Measurements from ENCODE around the gene CEACAM5. TPM values are rescaled to one million over a fixed set of nuclear protein-coding genes. Genes with fewer than 3 reads are reported as not detected.

Gene CEACAM5
- total RNA-seq, 1 donor from 2014 or later, result not detected

DNA sequence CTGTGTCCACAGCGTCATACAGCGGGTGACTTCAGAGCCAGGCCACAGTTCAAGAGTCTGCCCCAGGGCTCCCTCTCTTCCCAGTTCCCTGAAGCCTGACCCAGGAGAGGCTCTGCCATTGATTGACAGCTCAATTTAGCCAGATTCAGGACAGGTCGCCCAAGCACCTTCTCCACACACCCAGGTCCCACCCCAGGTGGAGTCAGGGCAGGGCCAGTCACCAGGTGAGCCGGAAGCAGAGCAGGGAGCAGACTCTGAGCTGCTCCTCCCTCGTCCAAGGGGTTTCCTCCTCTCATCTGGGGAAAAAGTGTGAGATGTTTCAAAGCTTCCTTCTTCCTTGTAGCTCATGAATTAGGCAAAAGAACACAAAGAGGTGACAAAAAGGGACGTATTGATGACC lies 26.0 kb upstream of the CEACAM5 start:
- Mint-ChIP-seq H3K4me3 (ENCODE audit: unreplicated experiment) (no peak overlapping the region), H3K4me1 (ENCODE audit: low read depth, unreplicated experiment) (no peaks in the 10 kb centered on the region), H3K9me3 (ENCODE audit: unreplicated experiment) (peaks cover 2% of the 10 kb centered on the region), H3K36me3 (ENCODE audit: unreplicated experiment) (peaks cover 5% of the 10 kb centered on the region), H3K27me3 (ENCODE audit: unreplicated experiment) (peaks cover 4% of the 10 kb centered on the region), H3K27ac (ENCODE audit: unreplicated experiment) (no peak overlapping the region)
- no peak for DNase-seq
- TF ChIP-seq, protein P1, sequence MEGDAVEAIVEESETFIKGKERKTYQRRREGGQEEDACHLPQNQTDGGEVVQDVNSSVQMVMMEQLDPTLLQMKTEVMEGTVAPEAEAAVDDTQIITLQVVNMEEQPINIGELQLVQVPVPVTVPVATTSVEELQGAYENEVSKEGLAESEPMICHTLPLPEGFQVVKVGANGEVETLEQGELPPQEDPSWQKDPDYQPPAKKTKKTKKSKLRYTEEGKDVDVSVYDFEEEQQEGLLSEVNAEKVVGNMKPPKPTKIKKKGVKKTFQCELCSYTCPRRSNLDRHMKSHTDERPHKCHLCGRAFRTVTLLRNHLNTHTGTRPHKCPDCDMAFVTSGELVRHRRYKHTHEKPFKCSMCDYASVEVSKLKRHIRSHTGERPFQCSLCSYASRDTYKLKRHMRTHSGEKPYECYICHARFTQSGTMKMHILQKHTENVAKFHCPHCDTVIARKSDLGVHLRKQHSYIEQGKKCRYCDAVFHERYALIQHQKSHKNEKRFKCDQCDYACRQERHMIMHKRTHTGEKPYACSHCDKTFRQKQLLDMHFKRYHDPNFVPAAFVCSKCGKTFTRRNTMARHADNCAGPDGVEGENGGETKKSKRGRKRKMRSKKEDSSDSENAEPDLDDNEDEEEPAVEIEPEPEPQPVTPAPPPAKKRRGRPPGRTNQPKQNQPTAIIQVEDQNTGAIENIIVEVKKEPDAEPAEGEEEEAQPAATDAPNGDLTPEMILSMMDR (IDR thresholded peaks at IDR 0.05; ENCODE audit: partially characterized antibody, unreplicated experiment), result no peak

DNA sequence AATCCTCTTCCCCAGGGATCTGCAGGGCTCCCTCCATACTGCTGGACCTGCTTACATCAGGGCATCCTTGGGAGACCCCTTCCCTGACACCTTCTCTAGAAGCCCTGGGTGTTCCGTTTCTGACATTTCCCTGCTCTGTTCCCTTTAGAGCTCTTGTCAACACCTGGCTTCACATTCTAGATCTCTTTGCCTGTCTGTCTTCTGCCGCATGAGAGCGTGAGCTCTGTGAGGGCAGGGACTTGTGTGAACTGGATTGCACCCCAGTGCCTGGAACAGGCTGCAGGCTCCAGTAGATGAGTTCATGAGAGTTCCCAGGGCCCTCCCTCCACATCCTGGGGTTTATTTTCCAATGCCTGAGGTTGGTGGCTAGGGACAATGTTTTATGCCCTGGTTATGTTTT lies 21.0 kb upstream of the CEACAM5 start:
- peaks cover 9% of the 10 kb centered on the region for H3K9me3 Mint-ChIP-seq (ENCODE audit: unreplicated experiment)
- TF ChIP-seq, protein P1 (IDR thresholded peaks at IDR 0.05; ENCODE audit: partially characterized antibody, unreplicated experiment), result no peak
- peaks cover 17% of the 10 kb centered on the region for H3K27me3 Mint-ChIP-seq (ENCODE audit: unreplicated experiment)
- H3K4me3 Mint-ChIP-seq (ENCODE audit: unreplicated experiment), result no peak overlapping the region
- no peaks in the 10 kb centered on the region for H3K4me1 Mint-ChIP-seq (ENCODE audit: low read depth, unreplicated experiment)
- peaks cover 14% of the 10 kb centered on the region for H3K36me3 Mint-ChIP-seq (ENCODE audit: unreplicated experiment)
- H3K27ac Mint-ChIP-seq (ENCODE audit: unreplicated experiment), result no peak overlapping the region
- no peak for DNase-seq

DNA sequence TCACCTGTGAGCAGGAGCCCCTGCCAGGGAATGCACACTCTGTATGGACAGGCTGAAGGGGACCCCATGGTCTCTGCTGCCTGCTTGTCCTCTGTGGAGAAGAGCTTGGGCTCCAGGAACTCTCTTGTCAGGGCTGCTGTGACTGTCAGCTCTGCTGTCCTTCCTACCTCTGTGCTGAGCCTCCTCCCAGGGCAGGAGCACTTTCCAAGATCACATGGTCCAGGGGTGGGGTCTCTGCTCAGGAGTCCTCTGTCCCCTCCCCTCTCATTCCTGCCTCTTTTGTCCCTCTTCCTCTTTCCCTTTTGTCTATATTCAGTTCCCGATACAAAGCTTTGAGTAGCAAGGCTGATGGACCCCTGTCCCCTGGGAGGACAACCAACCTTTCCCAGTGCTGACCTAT lies 20.3 kb upstream of the CEACAM5 start, which contains the start of gene CEACAM7:
TSS of gene CEACAM7 (minus strand) at position 173 of the 400 bp plus-strand sequence. CDS start at position 68, 105 bp downstream.
- Mint-ChIP-seq H3K27me3 (ENCODE audit: unreplicated experiment) (peaks cover 17% of the 10 kb centered on the region), H3K4me1 (ENCODE audit: low read depth, unreplicated experiment) (no peaks in the 10 kb centered on the region), H3K4me3 (ENCODE audit: unreplicated experiment) (no peak within 1 kb of the TSS), H3K9me3 (ENCODE audit: unreplicated experiment) (peaks cover 12% of the 10 kb centered on the region), H3K27ac (ENCODE audit: unreplicated experiment) (no peak within 1 kb of the TSS), H3K36me3 (ENCODE audit: unreplicated experiment) (peaks cover 18% of the 10 kb centered on the region)
- no peak for DNase-seq
- TF ChIP-seq, protein P1 (IDR thresholded peaks at IDR 0.05; ENCODE audit: partially characterized antibody, unreplicated experiment), result no peak

DNA sequence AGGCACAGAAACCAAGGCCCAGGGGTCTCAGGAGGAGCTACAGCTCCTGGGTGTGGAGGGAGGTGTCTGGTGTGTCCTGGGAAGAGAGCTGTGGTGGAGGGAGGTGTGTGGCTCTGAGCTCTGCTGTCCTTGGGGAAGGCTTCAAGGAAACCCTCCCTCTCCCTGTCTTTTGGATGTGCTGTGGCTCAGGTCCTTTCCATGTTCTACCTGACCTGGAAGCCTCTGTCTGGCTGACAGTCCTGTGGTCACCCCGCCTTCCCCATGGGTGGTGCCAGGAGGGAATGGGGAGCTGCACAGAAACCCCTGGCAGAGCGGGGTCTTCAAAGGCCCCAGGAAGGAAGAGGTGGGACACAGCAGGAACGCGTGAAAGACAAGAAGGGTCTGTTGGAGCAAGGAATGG lies 19.7 kb upstream of the CEACAM5 start:
- no peak for DNase-seq
- no peak overlapping the region for H3K27ac Mint-ChIP-seq (ENCODE audit: unreplicated experiment)
- TF ChIP-seq, protein P1 (IDR thresholded peaks at IDR 0.05; ENCODE audit: partially characterized antibody, unreplicated experiment), result no peak
- peaks cover 13% of the 10 kb centered on the region for H3K9me3 Mint-ChIP-seq (ENCODE audit: unreplicated experiment)
- no peaks in the 10 kb centered on the region for H3K4me1 Mint-ChIP-seq (ENCODE audit: low read depth, unreplicated experiment)
- H3K27me3 Mint-ChIP-seq (ENCODE audit: unreplicated experiment), result peaks cover 17% of the 10 kb centered on the region
- H3K4me3 Mint-ChIP-seq (ENCODE audit: unreplicated experiment), result no peak overlapping the region
- H3K36me3 Mint-ChIP-seq (ENCODE audit: unreplicated experiment), result peaks cover 21% of the 10 kb centered on the region

DNA sequence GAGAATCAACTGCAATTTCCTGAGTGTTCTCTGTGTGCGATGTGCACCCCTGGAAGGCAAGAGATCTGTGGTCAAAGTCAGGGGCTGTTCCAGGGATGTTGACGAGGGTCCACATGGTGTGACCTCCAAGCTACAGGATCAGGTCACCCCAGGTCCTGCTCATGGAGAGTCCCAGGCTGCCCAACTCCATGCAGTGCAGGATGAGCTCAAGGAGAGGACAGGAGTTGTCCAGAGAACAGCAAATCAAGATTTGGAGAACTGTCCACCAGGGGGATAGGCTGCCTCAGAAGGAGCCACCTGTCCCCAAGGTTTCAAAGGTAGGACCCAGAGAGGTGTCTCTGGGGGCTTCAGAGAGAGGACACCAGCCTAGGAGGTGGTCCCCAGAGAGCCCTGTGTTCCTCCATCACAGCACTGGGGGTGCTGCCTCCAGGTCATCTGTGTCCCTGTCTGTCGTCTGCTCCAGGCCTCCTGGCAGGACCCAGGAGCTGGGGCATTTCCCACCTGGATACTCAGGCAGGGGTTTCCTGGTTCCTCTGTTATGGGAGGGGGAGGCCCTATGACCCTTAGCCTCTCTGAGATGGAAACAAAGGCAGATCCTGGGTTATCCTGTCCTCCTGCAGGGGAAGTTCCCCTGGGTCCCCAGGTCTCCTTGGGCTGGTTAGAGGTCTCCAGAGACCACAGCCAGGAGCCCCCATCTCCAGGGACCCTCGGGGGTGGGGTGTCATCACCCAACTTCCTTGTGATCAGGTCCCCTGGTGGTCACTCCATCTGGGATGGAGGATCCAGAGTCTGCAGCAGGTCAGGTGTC lies 18.2 kb upstream of the CEACAM5 start:
- Mint-ChIP-seq H3K27me3 (ENCODE audit: unreplicated experiment) (peaks cover 17% of the 10 kb centered on the region), H3K9me3 (ENCODE audit: unreplicated experiment) (peaks cover 13% of the 10 kb centered on the region), H3K27ac (ENCODE audit: unreplicated experiment) (no peak overlapping the region), H3K4me3 (ENCODE audit: unreplicated experiment) (no peak overlapping the region), H3K36me3 (ENCODE audit: unreplicated experiment) (peaks cover 17% of the 10 kb centered on the region), H3K4me1 (ENCODE audit: low read depth, unreplicated experiment) (no peaks in the 10 kb centered on the region)
- DNase-seq, result no peak
- TF ChIP-seq, protein P1 (IDR thresholded peaks at IDR 0.05; ENCODE audit: partially characterized antibody, unreplicated experiment), result no peak

All from glutamatergic neuron (in vitro differentiated cells).